Trophoblast cell (in vitro differentiated cells and primary cell): ENCODE results near the gene BEST2.

Experiments used
- DNase-seq, 2 donors: peaks; one replicate each; pipeline ENCODE4 v3.0.0-alpha.2; 2016
- H2AFZ ChIP-seq: 2 replicates; pipeline ENCODE4 v1.6.1; 2013; ENCODE audit warnings: low read length, moderate library complexity, mild to moderate bottlenecking; ENCODE audit not compliant: insufficient read depth, poor library complexity
- H2AK5ac ChIP-seq: 2 replicates; pipeline ENCODE4 v1.6.1; 2013; ENCODE audit warnings: mild to moderate bottlenecking, low read length
- H2BK120ac ChIP-seq: 2 replicates; pipeline ENCODE4 v1.6.1; 2013; ENCODE audit warnings: low read length, mild to moderate bottlenecking, moderate library complexity; ENCODE audit not compliant: insufficient read depth, poor library complexity
- H2BK12ac ChIP-seq: 2 replicates; pipeline ENCODE4 v1.6.1; 2013; ENCODE audit warnings: mild to moderate bottlenecking, low read length, moderate library complexity
- H2BK5ac ChIP-seq: 2 replicates; pipeline ENCODE4 v1.6.1; 2013; ENCODE audit warnings: low read length, low read depth, moderate library complexity, mild to moderate bottlenecking; ENCODE audit not compliant: poor library complexity
- H3K14ac ChIP-seq: 2 replicates; pipeline ENCODE4 v1.6.1; 2013; ENCODE audit warnings: mild to moderate bottlenecking, low read length
- H3K18ac ChIP-seq: 2 replicates; pipeline ENCODE4 v1.6.1; 2013; ENCODE audit warnings: mild to moderate bottlenecking, low read length
- H3K23ac ChIP-seq: 2 replicates; pipeline ENCODE4 v1.6.1; 2013; ENCODE audit warnings: low read length
- H3K27ac ChIP-seq: 2 replicates; pipeline ENCODE4 v1.5.1; 2013; ENCODE audit warnings: low read depth, mild to moderate bottlenecking, inconsistent platforms, low read length, moderate library complexity
- H3K27me3 ChIP-seq: 2 replicates; pipeline ENCODE4 v1.6.1; 2013; ENCODE audit warnings: inconsistent platforms, mild to moderate bottlenecking, low read length, moderate library complexity; ENCODE audit not compliant: insufficient read depth
- H3K36me3 ChIP-seq, 2 experiments: 1 replicate in 1 of 2; 2 replicates in 1 of 2; pipeline ENCODE4 v1.6.1; 2013; ENCODE audit warnings: low read length in 2 of 2, mild to moderate bottlenecking in 2 of 2, moderate library complexity in 1 of 2; ENCODE audit not compliant: insufficient read depth in 2 of 2, control insufficient read depth in 1 of 2
- H3K4ac ChIP-seq: 2 replicates; pipeline ENCODE4 v1.6.1; 2013; ENCODE audit warnings: low read depth, mild to moderate bottlenecking, low read length, moderate library complexity
- H3K4me1 ChIP-seq, 2 experiments: 1 replicate in 1 of 2; 2 replicates in 1 of 2; pipeline ENCODE4 v1.6.1; 2013; ENCODE audit warnings: low read length in 2 of 2, mild to moderate bottlenecking in 2 of 2, moderate library complexity in 1 of 2; ENCODE audit not compliant: insufficient read depth in 2 of 2, control insufficient read depth in 1 of 2
- H3K4me2 ChIP-seq: 2 replicates; pipeline ENCODE4 v1.6.1; 2013; ENCODE audit warnings: inconsistent platforms, mild to moderate bottlenecking, low read length, moderate library complexity
- H3K4me3 ChIP-seq: 2 replicates; pipeline ENCODE4 v1.5.1; 2013; ENCODE audit warnings: mild to moderate bottlenecking, low read depth, low read length, inconsistent platforms
- H3K79me1 ChIP-seq: one replicate; pipeline ENCODE4 v1.6.1; 2013; ENCODE audit warnings: low read length
- H3K79me2 ChIP-seq: 2 replicates; pipeline ENCODE4 v1.6.1; 2013; ENCODE audit warnings: low read length, mild to moderate bottlenecking; ENCODE audit not compliant: control insufficient read depth, insufficient read depth, poor library complexity
- H3K9ac ChIP-seq: 2 replicates; pipeline ENCODE4 v1.6.1; 2013; ENCODE audit warnings: mild to moderate bottlenecking, low read length
- H3K9me3 ChIP-seq: 2 replicates; pipeline ENCODE4 v1.6.1; 2013; ENCODE audit warnings: low read depth, mild to moderate bottlenecking, control low read depth, inconsistent platforms, low read length; ENCODE audit not compliant: insufficient read depth
- H4K12ac ChIP-seq: 2 replicates; pipeline ENCODE4 v1.6.1; 2013; ENCODE audit warnings: low read depth, mild to moderate bottlenecking, low read length, moderate library complexity
- H4K8ac ChIP-seq: 2 replicates; pipeline ENCODE4 v1.6.1; 2013; ENCODE audit warnings: low read depth, mild to moderate bottlenecking, low read length, moderate library complexity
- H4K91ac ChIP-seq: one replicate; pipeline ENCODE4 v1.6.1; 2013; ENCODE audit warnings: low read depth, mild to moderate bottlenecking, low read length, moderate library complexity
- WGBS: extraction: QIAGEN DNeasy Blood & Tissue Kit; methylation state at CpG from one replicate; pipeline ENCODE4 v1.1.7; 2013; ENCODE audit warnings: missing lambda C conversion rate; ENCODE audit not compliant: insufficient read length, insufficient coverage; ENCODE audit errors: extremely low coverage; 5-methylcytosine and 5-hydroxymethylcytosine counted together

The BEST2 gene

DNA sequence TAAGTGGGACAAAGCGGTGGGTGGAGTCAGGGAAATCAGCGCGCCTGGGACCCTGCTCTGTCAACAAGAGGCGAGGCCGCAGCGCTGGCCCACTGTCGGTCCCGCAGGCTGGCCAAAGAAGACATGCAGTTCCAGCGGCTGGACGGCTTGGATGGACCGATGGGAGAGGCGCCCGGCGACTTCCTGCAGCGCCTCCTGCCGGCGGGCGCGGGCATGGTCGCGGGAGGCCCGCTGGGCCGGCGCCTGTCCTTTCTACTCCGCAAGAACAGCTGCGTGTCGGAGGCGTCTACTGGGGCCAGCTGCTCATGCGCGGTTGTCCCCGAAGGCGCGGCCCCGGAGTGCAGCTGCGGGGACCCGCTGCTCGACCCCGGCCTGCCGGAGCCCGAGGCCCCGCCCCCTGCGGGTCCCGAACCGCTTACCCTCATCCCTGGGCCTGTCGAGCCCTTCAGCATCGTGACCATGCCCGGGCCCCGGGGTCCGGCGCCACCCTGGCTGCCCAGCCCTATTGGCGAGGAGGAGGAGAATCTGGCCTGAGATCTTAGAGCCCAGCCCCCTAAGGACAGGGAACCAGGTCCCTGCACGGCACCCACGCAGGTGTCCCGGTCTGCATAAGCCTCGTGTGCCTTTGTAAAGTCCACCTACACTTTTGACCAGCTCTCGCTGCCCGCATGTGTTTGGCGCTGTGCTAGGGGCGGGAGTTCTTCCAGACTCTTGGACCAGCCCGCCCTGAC lies 6.1 kb downstream of the BEST2 start:
- H3K9ac ChIP-seq: peak overlapping the region; percentile 60
- peak overlapping the region; percentile 51 for H3K4me3 ChIP-seq
- H2AFZ ChIP-seq: peak overlapping the region; percentile 84
- peak overlapping the region; percentile 21 for H3K27ac ChIP-seq
- peaks cover 0 to 7% of the 10 kb centered on the region in 2 experiments for H3K4me1 ChIP-seq
- H3K9me3 ChIP-seq: peaks cover 2% of the 10 kb centered on the region
- no peak overlapping the region for H3K4ac ChIP-seq
- H4K8ac ChIP-seq: peak overlapping the region; percentile 70
- H3K27me3 ChIP-seq: no peaks in the 10 kb centered on the region
- H4K12ac ChIP-seq: peak overlapping the region; percentile 74
- H2BK120ac ChIP-seq: no peak overlapping the region
- peak overlapping the region; percentile 66 for H3K4me2 ChIP-seq
- no CpG with 5 or more reads among the region's 60 CpGs for WGBS
- H4K91ac ChIP-seq: no peak overlapping the region
- no peak overlapping the region for H2BK12ac ChIP-seq
- H3K79me2 ChIP-seq: no peaks in the 10 kb centered on the region
- H3K79me1 ChIP-seq: no peaks in the 10 kb centered on the region
- H2BK5ac ChIP-seq: no peak overlapping the region
- peak; percentile 95 to 96 for DNase-seq
- peak overlapping the region; percentile 75 for H3K14ac ChIP-seq
- H3K36me3 ChIP-seq: peaks cover 6 to 10% of the 10 kb centered on the region in 2 experiments
- peak overlapping the region; percentile 3 for H3K18ac ChIP-seq
- no peak overlapping the region for H3K23ac ChIP-seq
- H2AK5ac ChIP-seq: no peak overlapping the region

DNA sequence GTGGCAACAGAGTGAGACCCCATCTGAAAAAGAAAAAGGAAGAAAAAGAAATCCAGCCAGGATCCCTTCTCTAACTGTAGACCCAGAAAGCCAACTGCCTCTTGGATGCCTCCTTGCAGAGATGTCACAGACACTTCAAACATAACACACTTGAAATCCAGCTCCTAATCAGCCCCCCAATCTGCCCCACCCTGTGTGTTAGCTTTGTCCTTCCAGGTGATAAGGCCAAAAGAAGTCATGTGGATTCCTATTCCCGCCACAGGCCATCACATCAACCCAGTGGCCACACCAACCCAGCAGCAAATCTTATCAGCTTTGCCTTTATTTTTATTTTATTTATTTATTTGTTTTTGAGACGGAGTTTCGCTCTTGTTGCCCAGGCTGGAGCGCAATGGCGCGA lies 8.1 kb downstream of the BEST2 start:
- Histone ChIP-seq H3K23ac (no peak overlapping the region), H2BK5ac (no peak overlapping the region), H3K79me1 (no peaks in the 10 kb centered on the region), H3K36me3 (peaks cover 20 to 29% of the 10 kb centered on the region in 2 experiments), H4K8ac (no peak overlapping the region), H3K9ac (no peak overlapping the region), H2BK12ac (no peak overlapping the region), H3K27me3 (no peaks in the 10 kb centered on the region), H2BK120ac (no peak overlapping the region), H3K27ac (no peak overlapping the region), H3K4ac (no peak overlapping the region), H4K91ac (no peak overlapping the region), H2AFZ (no peak overlapping the region), H3K9me3 (peaks cover 3% of the 10 kb centered on the region), H3K4me1 (peaks cover 0 to 7% of the 10 kb centered on the region in 2 experiments), H3K4me2 (no peak overlapping the region), H3K79me2 (no peaks in the 10 kb centered on the region), H4K12ac (no peak overlapping the region), H3K4me3 (no peak overlapping the region), H3K14ac (no peak overlapping the region), H3K18ac (no peak overlapping the region), H2AK5ac (no peak overlapping the region)
- no CpG with 5 or more reads among the region's 6 CpGs for WGBS
- DNase-seq: no peak

DNA sequence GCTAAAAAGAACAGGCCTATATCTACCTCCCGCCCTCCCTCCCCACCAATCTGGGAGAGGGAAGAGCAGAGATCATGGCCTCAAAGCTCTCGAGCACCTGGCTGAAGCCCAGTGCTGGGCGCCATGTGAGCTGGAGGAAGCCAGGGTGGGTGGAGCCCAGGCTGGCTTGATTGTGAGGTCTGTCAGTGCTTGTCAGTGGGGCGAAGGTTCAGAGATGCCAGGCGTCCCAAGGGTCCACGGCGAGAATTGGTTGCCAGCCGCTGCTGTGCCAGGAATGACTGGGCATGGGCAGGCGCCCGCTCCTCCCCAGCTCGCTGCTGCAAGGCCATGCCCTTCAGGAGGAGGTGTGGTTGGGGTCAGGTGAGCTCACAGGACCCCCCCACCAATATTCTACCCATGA lies 11.5 kb downstream of the BEST2 start:
- no peak for DNase-seq
- Histone ChIP-seq H3K4ac (no peak overlapping the region), H2BK5ac (no peak overlapping the region), H3K9me3 (peaks cover 5% of the 10 kb centered on the region), H3K23ac (no peak overlapping the region), H3K4me2 (no peak overlapping the region), H2BK120ac (no peak overlapping the region), H2AK5ac (no peak overlapping the region), H3K27ac (no peak overlapping the region), H3K18ac (no peak overlapping the region), H4K91ac (no peak overlapping the region), H3K36me3 (peaks cover 46 to 56% of the 10 kb centered on the region in 2 experiments), H2AFZ (no peak overlapping the region), H3K4me1 (no peaks in the 10 kb centered on the region), H3K9ac (no peak overlapping the region), H3K27me3 (no peaks in the 10 kb centered on the region), H3K79me2 (no peaks in the 10 kb centered on the region), H4K12ac (no peak overlapping the region), H4K8ac (no peak overlapping the region), H3K79me1 (no peaks in the 10 kb centered on the region), H2BK12ac (no peak overlapping the region), H3K14ac (no peak overlapping the region), H3K4me3 (no peak overlapping the region)
- no CpG with 5 or more reads among the region's 11 CpGs for WGBS

- no peak overlapping the region for H4K12ac ChIP-seq
- no peak overlapping the region for H3K27ac ChIP-seq
- H2BK5ac ChIP-seq: no peak overlapping the region
- H2BK12ac ChIP-seq: no peak overlapping the region
- H3K79me1 ChIP-seq: no peaks in the 10 kb centered on the region
- H3K36me3 ChIP-seq: peaks cover 53 to 60% of the 10 kb centered on the region in 2 experiments
- no peak overlapping the region for H4K8ac ChIP-seq
- H3K4ac ChIP-seq: no peak overlapping the region
- H3K4me3 ChIP-seq: no peak overlapping the region
- H3K14ac ChIP-seq: no peak overlapping the region
- no CpG with 5 or more reads among the region's 16 CpGs for WGBS
- no peak for DNase-seq
- no peaks in the 10 kb centered on the region for H3K79me2 ChIP-seq
- no peak overlapping the region for H2BK120ac ChIP-seq
- no peak overlapping the region for H3K9ac ChIP-seq
- peaks cover 0 to under 1% of the 10 kb centered on the region in 2 experiments for H3K4me1 ChIP-seq
- H3K18ac ChIP-seq: no peak overlapping the region
- no peak overlapping the region for H2AK5ac ChIP-seq
- no peak overlapping the region for H3K4me2 ChIP-seq
- H3K27me3 ChIP-seq: no peaks in the 10 kb centered on the region
- peaks cover 5% of the 10 kb centered on the region for H3K9me3 ChIP-seq
- H2AFZ ChIP-seq: no peak overlapping the region
- H3K23ac ChIP-seq: no peak overlapping the region
- no peak overlapping the region for H4K91ac ChIP-seq
Measured at GRCh38 chr19:12764698-12765097, 13.1 kb downstream of the BEST2 start.
